ENCODE results near the gene KCNG4. TPM values are rescaled to one million over a fixed set of nuclear protein-coding genes. Genes with fewer than 3 reads are reported as not detected.

KCNG4 gene
- total and polyA plus RNA-seq, 2 of the 8 experiments (the other 6 are each of a cell fraction or from before 2014, with no cell fraction given): not detected

- POLR2A ChIA-PET (ENCODE audit: partially characterized antibody): no interaction called here
- TF ChIP-seq SIN3A (conservative IDR thresholded peaks at IDR 0.05 in 1 of 2, IDR thresholded peaks at IDR 0.05 in 1 of 2; ENCODE audit: low read depth in 1 of 2, low read length in 2 of 2) (no peak), KDM5A (IDR thresholded peaks at IDR 0.05; ENCODE audit: low read length) (no peak), RAD21 (IDR thresholded peaks at IDR 0.05 in 1 of 2, conservative IDR thresholded peaks at IDR 0.05 in 1 of 2; ENCODE audit: low read depth in 2 of 2, low read length in 2 of 2) (no peak), SRF (IDR thresholded peaks at IDR 0.05; ENCODE audit: low read depth, low read length) (no peak), ZNF274 (IDR thresholded peaks at IDR 0.05; ENCODE audit: borderline replicate concordance, extremely low read depth, low read length) (no peak), HDAC2 (IDR thresholded peaks at IDR 0.05; ENCODE audit: borderline replicate concordance in 1 of 2, low read depth in 2 of 2, low read length in 2 of 2) (no peak), RFX5 (IDR thresholded peaks at IDR 0.05; ENCODE audit: borderline replicate concordance, low read depth, low read length) (no peak), TBP (IDR thresholded peaks at IDR 0.05; ENCODE audit: low read depth, low read length) (no peak)
- TF ChIP-seq, protein P1, sequence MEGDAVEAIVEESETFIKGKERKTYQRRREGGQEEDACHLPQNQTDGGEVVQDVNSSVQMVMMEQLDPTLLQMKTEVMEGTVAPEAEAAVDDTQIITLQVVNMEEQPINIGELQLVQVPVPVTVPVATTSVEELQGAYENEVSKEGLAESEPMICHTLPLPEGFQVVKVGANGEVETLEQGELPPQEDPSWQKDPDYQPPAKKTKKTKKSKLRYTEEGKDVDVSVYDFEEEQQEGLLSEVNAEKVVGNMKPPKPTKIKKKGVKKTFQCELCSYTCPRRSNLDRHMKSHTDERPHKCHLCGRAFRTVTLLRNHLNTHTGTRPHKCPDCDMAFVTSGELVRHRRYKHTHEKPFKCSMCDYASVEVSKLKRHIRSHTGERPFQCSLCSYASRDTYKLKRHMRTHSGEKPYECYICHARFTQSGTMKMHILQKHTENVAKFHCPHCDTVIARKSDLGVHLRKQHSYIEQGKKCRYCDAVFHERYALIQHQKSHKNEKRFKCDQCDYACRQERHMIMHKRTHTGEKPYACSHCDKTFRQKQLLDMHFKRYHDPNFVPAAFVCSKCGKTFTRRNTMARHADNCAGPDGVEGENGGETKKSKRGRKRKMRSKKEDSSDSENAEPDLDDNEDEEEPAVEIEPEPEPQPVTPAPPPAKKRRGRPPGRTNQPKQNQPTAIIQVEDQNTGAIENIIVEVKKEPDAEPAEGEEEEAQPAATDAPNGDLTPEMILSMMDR (IDR thresholded peaks at IDR 0.05; ENCODE audit: control extremely low read depth in 1 of 3, insufficient read depth in 1 of 3, low read depth in 1 of 3, low read length in 3 of 3): no peak
- TF ChIP-seq, protein P2, sequence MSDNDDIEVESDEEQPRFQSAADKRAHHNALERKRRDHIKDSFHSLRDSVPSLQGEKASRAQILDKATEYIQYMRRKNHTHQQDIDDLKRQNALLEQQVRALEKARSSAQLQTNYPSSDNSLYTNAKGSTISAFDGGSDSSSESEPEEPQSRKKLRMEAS (IDR thresholded peaks at IDR 0.05): no peak
Observed at GRCh38 chr16:84191466-84191865, 48.3 kb downstream of the KCNG4 start.

More at GRCh38 chr16:84191466-84191865, 48.3 kb downstream of the KCNG4 start:
- Histone ChIP-seq H3K4me2 (ENCODE audit: insufficient read depth in 1 of 2, low read depth in 2 of 2, low read length in 2 of 2) (no peak overlapping the region), H3K79me1 (ENCODE audit: low read depth, low read length) (no peaks in the 10 kb centered on the region), H2AK5ac (ENCODE audit: low read depth, low read length) (no peak overlapping the region), H2BK12ac (ENCODE audit: low read depth, low read length) (no peak overlapping the region), H3K14ac (ENCODE audit: insufficient read length) (no peak overlapping the region), H3K27me3 (replicated peaks in 1 of 4; ENCODE audit: control insufficient read depth in 3 of 4, extremely low read depth in 1 of 4, insufficient read depth in 3 of 4, low read length in 3 of 4) (no peaks in the 10 kb centered on the region), H3K23ac (ENCODE audit: insufficient read length) (no peak overlapping the region), H3K27ac (ENCODE audit: low read depth, low read length) (no peak overlapping the region), H4K8ac (ENCODE audit: extremely low read depth, insufficient read depth, low read length) (peak overlapping the region; percentile 11; the same call in 1 of the 2 replicates), H3K9me3 (ENCODE audit: insufficient read depth in 2 of 2, low read depth in 1 of 2, low read length in 1 of 2) (no peaks in the 10 kb centered on the region; a peak in 1 of 4 replicates), H2BK120ac (replicated peaks; ENCODE audit: low read depth, low read length) (no peak overlapping the region), H2BK15ac (ENCODE audit: low read length) (no peak overlapping the region), H2AFZ (ENCODE audit: low read length) (no peak overlapping the region), H3K56ac (replicated peaks; ENCODE audit: insufficient read length, low read depth, low read length) (no peak overlapping the region), H3K23me2 (ENCODE audit: low read depth, low read length) (no peaks in the 10 kb centered on the region), H3K18ac (ENCODE audit: extremely low read depth, low read length) (no peak overlapping the region), H4K91ac (replicated peaks; ENCODE audit: insufficient read length, low read length) (no peak overlapping the region), H3K4me1 (replicated peaks in 1 of 4; ENCODE audit: control insufficient read depth in 3 of 4, insufficient read depth in 4 of 4, low read length in 3 of 4) (peaks cover 0 to 1% (median 0%) of the 10 kb centered on the region in 4 experiments; a peak in 3 of 7 replicates), H3K36me3 (ENCODE audit: control insufficient read depth in 2 of 4, insufficient read depth in 4 of 4, low read length in 3 of 4) (no peaks in the 10 kb centered on the region), H2BK20ac (ENCODE audit: low read length) (no peak overlapping the region), H3K4me3 (ENCODE audit: extremely low read depth in 1 of 4, insufficient read depth in 2 of 4, low read depth in 3 of 4, low read length in 4 of 4) (no peak overlapping the region), H3K79me2 (ENCODE audit: control insufficient read depth in 1 of 2, insufficient read depth in 2 of 2, low read length in 2 of 2) (peaks cover 0 to under 1% of the 10 kb centered on the region in 2 experiments; a peak in 1 of 4 replicates), H4K20me1 (replicated peaks in 1 of 2; ENCODE audit: control insufficient read depth in 1 of 2, insufficient read depth in 2 of 2, low read length in 2 of 2) (no peaks in the 10 kb centered on the region), H3K9ac (replicated peaks in 1 of 4; ENCODE audit: extremely low read depth in 1 of 4, low read depth in 3 of 4, low read length in 3 of 4) (no peak overlapping the region), H4K5ac (ENCODE audit: insufficient read length, low read depth, low read length) (no peak overlapping the region), H2BK5ac (ENCODE audit: low read depth, low read length) (no peak overlapping the region), H3K4ac (replicated peaks; ENCODE audit: insufficient read length, low read depth, low read length) (no peak overlapping the region)
- DNase-seq (ENCODE audit: low read depth in 1 of 2, low spot score in 2 of 2) (no peak), FAIRE-seq (no peak)
- CTCF ChIA-PET (ENCODE audit: partially characterized antibody): interaction anchor here (0.6 to 1.8 kb wide), 4 partner anchors 13 to 116 kb away, joined by 3 to 5 read pairs (median 4); no protein-coding TSS in a partner anchor
- WGBS, 2 experiments (ENCODE audit: extremely low coverage in 1 of 2, insufficient coverage in 1 of 2, insufficient read length in 1 of 2, insufficient replicate concordance in 2 of 2, low coverage in 1 of 2, low lambda C conversion rate in 2 of 2, missing lambda C conversion rate in 1 of 2): 99% methylated on average over 12 of the region's 16 CpGs; no CpG with 5 or more reads in 1 of the 2 experiments

Measured in H1 (cell line).